Cardiac muscle cell (in vitro differentiated cells and primary cell): ENCODE results near the gene LIMCH1. TPM values are rescaled to one million over a fixed set of nuclear protein-coding genes. Genes with fewer than 3 reads are reported as not detected.
A peak's percentile ranks its signal among the peaks of the same experiment; 100 is the strongest.

Experiments
- DNase-seq, 2 donors: peaks; one replicate each; pipeline versions ENCODE4 v3.0.0 to v3.0.0-alpha.2; 2010 to 2017; ENCODE audit warnings: low read depth in 1 of 2, low spot score in 1 of 2
- H3K27ac ChIP-seq: fragments of 200-600 bp; sonication (generic); 2 replicates; pipeline ENCODE4 v1.5.1; 2016
- H3K27me3 ChIP-seq: fragments of 200-600 bp; sonication (generic); 2 replicates; pipeline ENCODE4 v1.6.0; 2016; ENCODE audit warnings: control low read depth
- H3K36me3 ChIP-seq: fragments of 200-600 bp; sonication (generic); 2 replicates; pipeline ENCODE4 v1.5.1; 2016; ENCODE audit warnings: control low read depth
- H3K4me1 ChIP-seq: fragments of 200-600 bp; sonication (generic); 2 replicates; pipeline ENCODE4 v1.8.1; 2017; ENCODE audit warnings: low read depth, mild to moderate bottlenecking, mixed run types
- H3K4me3 ChIP-seq: fragments of 200-600 bp; sonication (generic); 2 replicates; pipeline ENCODE4 v1.5.1; 2016; ENCODE audit warnings: mild to moderate bottlenecking
- H3K9me3 ChIP-seq: fragments of 200-600 bp; sonication (generic); 2 replicates; pipeline ENCODE4 v1.5.1; 2017; ENCODE audit warnings: low read depth, mild to moderate bottlenecking, control low read depth
- polyA plus RNA-seq: library from polyadenylated mRNA; unstranded; fragments of >200 nt; fragmentation: Nextera tagmentation; extraction: Ambion mirVana; gene quantifications from 2 replicates; pipeline ENCODE4 v1.2.1, GENCODE V29; 2016
- total RNA-seq: library from RNA; depleted of rRNA; stranded (reverse); fragments of >200 nt; gene quantifications from 2 replicates; pipeline ENCODE4 v1.2.3, GENCODE V29; 2016
- TF ChIP-seq, protein P1 (sequence below): IDR thresholded peaks from 2 replicates; pipeline ENCODE4 v1.5.1; 2012; ENCODE audit warnings: low read depth, mild to moderate bottlenecking, low read length

The LIMCH1 gene
- total and polyA plus RNA-seq, 2 experiments from 2014 or later: 2.8 to 4.5 TPM

DNA sequence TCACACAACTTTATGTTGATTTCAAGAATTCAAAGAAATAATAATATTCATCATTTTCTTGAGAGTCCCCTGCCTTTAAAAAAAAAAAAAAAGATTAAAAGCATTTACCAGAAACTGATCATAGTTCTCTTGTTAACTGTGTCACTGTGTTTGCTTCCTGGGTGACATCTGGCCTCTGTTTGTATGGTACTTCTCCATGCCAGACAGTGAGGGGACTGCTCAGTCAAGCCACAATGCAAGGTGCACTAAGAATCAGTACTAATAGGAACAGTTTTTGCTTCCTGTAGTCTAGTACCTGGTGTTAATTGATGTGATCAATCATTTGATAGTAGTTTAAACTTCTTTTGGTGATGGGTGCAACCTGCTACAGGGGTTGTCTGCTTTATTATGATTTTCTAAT lies 133.0 kb downstream of the LIMCH1 start:
- Histone ChIP-seq H3K36me3 (no peaks in the 10 kb centered on the region), H3K27ac (no peak overlapping the region), H3K9me3 (no peaks in the 10 kb centered on the region), H3K27me3 (peaks cover 18% of the 10 kb centered on the region), H3K4me1 (no peaks in the 10 kb centered on the region), H3K4me3 (no peak overlapping the region)
- TF ChIP-seq, protein P1, sequence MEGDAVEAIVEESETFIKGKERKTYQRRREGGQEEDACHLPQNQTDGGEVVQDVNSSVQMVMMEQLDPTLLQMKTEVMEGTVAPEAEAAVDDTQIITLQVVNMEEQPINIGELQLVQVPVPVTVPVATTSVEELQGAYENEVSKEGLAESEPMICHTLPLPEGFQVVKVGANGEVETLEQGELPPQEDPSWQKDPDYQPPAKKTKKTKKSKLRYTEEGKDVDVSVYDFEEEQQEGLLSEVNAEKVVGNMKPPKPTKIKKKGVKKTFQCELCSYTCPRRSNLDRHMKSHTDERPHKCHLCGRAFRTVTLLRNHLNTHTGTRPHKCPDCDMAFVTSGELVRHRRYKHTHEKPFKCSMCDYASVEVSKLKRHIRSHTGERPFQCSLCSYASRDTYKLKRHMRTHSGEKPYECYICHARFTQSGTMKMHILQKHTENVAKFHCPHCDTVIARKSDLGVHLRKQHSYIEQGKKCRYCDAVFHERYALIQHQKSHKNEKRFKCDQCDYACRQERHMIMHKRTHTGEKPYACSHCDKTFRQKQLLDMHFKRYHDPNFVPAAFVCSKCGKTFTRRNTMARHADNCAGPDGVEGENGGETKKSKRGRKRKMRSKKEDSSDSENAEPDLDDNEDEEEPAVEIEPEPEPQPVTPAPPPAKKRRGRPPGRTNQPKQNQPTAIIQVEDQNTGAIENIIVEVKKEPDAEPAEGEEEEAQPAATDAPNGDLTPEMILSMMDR: no peak
- DNase-seq: no peak

DNA sequence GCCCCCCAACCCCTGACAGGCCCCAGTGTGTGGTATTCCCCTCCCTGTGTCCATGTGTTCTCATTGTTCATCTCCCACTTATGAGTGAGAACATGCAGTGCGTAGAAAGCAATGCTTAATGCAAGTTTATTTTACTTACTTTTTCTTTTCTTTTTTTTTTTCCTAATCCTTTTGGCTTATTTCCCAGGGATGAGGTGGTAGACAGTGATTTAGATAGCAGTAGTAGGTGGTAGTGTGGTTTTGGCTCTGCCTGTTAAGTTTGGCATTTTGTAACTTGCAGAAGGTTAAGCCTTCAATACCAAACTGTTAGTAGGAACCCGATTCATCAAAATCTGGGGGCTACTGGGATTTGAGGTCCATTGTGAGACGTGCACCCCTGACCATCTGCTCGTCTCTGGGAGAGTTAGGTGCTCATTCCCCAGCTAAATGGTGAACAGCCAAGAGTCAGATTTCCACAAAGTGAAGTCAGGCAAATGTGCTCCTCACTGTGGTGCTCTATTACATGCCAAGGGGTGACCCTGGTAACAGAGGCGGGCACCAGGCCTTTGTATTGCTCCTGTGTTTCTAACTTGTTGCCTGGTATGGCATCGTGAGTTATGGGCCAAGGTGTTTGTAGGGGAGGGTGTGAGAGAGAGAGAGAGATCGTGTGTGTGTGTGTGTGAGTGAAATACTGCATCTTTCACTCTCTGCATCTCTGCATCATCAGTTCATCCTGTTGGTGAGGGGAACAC lies 140.3 kb downstream of the LIMCH1 start:
- TF ChIP-seq, protein P1: no peak
- no peak overlapping the region for H3K4me3 ChIP-seq
- no peaks in the 10 kb centered on the region for H3K36me3 ChIP-seq
- no peak overlapping the region for H3K27ac ChIP-seq
- H3K4me1 ChIP-seq: no peaks in the 10 kb centered on the region
- peak in 1 of 2 donors; percentile 5 for DNase-seq
- H3K27me3 ChIP-seq: peaks cover 13% of the 10 kb centered on the region
- no peaks in the 10 kb centered on the region for H3K9me3 ChIP-seq

DNA sequence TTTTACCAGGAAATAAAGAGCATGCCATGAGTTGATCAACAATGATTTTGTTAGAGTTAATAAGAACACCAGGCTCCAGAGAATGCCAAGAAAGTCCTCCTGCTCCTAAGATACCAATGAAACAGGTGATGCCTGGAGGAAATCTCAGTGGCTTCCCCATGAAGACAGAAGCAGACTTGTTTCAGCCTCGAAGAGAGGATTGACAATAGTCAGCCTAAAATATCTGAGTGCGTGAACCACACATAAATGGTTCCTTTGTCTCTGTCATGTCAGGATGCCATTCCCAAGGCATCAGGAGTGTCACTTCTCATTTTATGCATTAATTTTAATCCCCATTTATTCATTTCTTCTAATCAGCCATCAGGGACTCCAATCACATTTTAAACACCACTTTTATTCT lies 141.0 kb downstream of the LIMCH1 start:
- Histone ChIP-seq H3K4me3 (no peak overlapping the region), H3K36me3 (no peaks in the 10 kb centered on the region), H3K9me3 (no peaks in the 10 kb centered on the region), H3K27me3 (peaks cover 15% of the 10 kb centered on the region), H3K27ac (no peak overlapping the region), H3K4me1 (no peaks in the 10 kb centered on the region)
- TF ChIP-seq, protein P1: no peak
- DNase-seq: no peak

DNA sequence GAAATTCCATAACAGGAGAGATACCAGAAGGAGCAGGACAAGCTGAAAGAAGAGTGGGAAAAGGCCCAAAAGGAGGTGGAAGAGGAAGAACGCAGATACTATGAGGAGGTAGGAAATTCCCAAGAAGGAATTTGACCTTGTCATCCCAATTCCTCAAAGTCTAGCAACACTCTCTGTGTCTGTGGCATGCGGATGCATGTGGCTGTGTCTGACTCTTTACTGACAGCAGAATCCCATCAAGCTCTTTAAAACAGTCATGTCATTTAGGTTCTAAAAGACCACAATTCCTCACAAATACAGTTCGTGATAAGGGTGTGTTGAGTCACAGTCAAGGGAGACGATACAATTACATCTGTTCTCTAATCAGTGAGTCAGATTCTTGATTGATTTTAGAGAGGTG lies 142.0 kb downstream of the LIMCH1 start:
- Histone ChIP-seq H3K4me3 (no peak overlapping the region), H3K27ac (no peak overlapping the region), H3K36me3 (no peaks in the 10 kb centered on the region), H3K9me3 (no peaks in the 10 kb centered on the region), H3K27me3 (peaks cover 26% of the 10 kb centered on the region), H3K4me1 (no peaks in the 10 kb centered on the region)
- TF ChIP-seq, protein P1: no peak
- peak in 1 of 2 donors; percentile 26 for DNase-seq

DNA sequence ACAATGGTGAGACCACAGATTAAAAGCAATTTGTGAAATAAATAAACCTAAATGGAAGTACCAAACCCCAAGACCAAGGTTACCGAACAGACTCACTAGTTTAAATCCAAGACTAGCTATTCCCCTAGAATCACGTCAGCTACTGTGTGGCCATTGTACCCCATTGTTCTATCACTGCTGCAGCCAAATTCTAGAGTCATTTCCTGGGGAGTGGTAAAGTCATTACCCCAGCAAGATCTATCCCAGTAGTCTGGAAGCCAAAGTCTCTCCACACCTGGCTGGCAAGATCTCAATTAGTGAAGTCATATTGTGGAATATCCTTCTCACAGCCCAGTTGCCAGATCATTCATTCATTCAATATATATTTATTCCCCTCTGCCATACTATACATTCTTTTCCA lies 143.1 kb downstream of the LIMCH1 start:
- peaks cover 32% of the 10 kb centered on the region for H3K27me3 ChIP-seq
- DNase-seq: no peak
- no peaks in the 10 kb centered on the region for H3K36me3 ChIP-seq
- H3K4me3 ChIP-seq: no peak overlapping the region
- TF ChIP-seq, protein P1: no peak
- H3K27ac ChIP-seq: no peak overlapping the region
- no peaks in the 10 kb centered on the region for H3K9me3 ChIP-seq
- no peaks in the 10 kb centered on the region for H3K4me1 ChIP-seq
